ENCODE measurements around the gene CAMKK1.

The CAMKK1 gene

GRCh38 chr17:3812771-3813170, 80.1 kb downstream of the CAMKK1 start:
- no peak for DNase-seq (ENCODE audit: low read depth)

- DNase-seq (ENCODE audit: low read depth), result no peak
These were observed 80.6 kb downstream of the CAMKK1 start for GRCh38 chr17:3812284-3812683.
